HG02943 (cell line): ENCODE measurements around the gene PEDS1.
"Not testable (repeated sequence)": the region's sequence is repeated elsewhere in the genome, so short reads cannot be mapped to it uniquely, and the experiment has no call there.

Experiments used
- ATAC-seq: cut with Tn5 transposase; IDR thresholded peaks from one replicate; pipeline ENCODE4 v1.9.1; 2021; ENCODE audit warnings: mild to moderate bottlenecking, low read depth, moderate library complexity; ENCODE audit not compliant: unreplicated experiment

The PEDS1 gene

GRCh38 chr20:50138120-50138478 is 15.4 kb downstream of the PEDS1 start:
- no peak for ATAC-seq

DNA sequence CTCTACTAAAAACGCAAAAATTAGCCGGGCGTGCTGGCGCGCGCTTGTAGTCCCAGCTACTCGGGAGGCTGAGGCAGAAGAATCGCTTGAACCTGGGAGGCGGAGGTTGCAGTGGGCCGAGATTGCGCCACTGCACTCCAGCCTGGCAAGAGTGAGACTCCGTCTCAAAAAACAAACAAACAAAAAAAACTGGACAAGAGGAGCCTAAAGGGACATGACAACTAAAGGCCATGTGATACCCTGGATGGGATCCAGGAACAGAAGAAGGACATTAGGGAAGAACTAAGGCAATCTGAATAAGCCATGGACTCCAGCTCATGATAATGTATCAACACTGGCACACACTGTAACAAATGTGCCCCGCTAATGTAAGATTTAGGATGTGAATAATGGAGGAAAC is 15.8 kb downstream of the PEDS1 start:
- ATAC-seq = not testable (repeated sequence)

DNA sequence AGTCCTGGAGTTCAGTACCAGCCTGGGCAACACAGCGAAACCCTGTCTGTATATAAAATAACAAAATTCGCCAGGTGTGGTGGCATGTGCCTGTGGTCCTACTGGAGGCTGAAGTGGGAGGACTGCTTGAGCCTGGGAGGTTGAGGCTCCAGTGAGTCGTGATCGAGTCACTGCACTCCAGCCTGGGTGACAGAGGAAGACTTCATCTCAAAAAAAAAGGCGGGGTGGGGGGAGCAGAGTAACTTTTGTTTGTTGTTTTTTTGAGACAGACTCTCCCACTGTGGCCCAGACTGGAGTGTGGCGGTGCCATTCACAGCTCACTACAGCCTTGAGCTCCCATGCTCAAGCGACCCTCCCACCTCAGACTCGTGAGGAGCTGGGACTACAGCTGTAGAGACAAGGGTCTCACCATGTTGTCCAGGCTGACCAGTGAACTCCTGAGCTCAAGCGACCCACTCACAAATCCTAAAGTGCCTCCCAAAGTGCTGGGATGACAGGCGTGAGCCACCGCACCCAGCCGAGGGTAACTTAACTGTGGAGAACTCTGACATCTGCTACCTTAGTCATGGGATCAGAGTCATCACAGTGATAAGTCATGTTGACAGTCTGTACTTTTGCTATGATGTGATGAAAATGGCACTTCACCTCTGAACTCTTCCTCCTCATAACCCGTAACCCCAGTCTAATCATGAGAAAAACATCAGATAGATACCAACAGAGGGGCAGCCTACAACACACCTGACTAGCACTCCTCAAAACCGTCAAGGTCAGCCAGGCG is 16.5 kb downstream of the PEDS1 start:
- ATAC-seq = no peak

GRCh38 chr20:50135157-50135556 is 18.4 kb downstream of the PEDS1 start:
- ATAC-seq = not testable (repeated sequence)

- no peak for ATAC-seq
These were observed 19.9 kb downstream of the PEDS1 start for GRCh38 chr20:50133474-50134217.

GRCh38 chr20:50133041-50133440 is 20.5 kb downstream of the PEDS1 start:
- ATAC-seq = no peak

DNA sequence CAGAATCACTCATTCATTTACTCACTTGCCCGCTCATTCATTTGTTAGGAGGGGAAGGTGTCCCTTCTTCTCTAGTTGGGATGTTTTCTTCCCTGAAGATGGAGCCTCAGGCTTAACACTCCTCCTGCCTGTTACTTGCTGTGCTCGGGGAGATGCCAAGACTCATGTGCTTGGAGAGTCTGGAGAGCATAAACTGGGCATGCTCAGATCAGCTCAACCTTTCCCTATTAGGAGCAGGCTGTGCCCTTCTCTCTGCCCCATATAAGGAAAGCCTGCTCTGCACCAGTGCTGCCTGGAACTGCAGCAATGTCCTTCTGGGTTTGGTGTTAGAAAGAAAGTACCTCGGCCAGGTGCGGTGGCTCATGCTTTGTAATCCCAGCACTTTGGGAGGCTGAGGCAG is 22.5 kb downstream of the PEDS1 start:
- no peak for ATAC-seq

GRCh38 chr20:50130356-50130723 is 23.2 kb downstream of the PEDS1 start:
- ATAC-seq = no peak

- ATAC-seq = no peak
These were observed 23.7 kb downstream of the PEDS1 start for GRCh38 chr20:50129662-50130355.

- no peak for ATAC-seq
These were observed 25.0 kb downstream of the PEDS1 start for GRCh38 chr20:50128520-50128905.

DNA sequence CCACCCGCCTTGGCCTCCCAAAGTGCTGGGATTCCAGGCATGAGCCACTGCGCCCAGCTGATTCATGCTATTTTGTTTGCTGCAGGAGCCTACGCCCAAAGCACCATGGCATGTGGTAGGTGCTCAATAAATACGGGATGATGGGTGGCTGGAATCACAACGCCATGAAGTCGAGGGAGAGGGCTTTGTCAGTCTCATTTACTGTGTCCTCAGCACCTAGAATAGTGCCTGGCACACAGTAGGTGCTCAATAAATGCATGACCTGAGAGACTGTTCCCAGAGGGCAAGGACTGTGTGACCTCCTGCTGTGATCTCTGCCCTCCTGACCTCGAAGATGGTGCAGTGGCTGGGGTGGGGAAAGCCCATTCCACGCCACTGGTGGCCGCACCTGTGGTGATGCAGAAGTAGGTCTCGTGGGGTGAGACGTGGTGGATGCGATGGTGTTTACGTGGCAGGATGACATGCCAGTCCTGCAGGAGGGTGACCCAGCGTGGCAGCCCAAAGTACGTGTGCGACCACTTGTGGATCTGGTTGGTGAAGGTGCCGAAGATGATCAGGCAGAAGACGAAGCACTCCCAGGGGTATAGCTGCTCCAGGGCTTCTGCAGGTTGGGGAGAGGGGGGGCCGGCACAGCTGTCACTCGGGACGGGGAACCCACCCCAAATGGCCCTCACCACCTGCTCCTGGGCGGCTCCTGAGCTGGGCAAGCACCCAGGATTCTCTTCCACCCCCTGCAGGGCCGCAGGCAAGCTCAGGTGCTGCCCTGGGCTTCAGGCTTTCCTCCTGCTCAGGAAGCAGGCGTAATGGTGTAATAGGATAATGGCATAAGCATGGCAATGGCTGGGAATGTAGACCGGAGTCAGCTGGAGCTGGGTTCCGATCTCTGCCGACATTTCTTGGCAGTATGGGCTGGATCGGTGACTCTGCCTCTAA is 25.7 kb downstream of the PEDS1 start:
- no peak for ATAC-seq

DNA sequence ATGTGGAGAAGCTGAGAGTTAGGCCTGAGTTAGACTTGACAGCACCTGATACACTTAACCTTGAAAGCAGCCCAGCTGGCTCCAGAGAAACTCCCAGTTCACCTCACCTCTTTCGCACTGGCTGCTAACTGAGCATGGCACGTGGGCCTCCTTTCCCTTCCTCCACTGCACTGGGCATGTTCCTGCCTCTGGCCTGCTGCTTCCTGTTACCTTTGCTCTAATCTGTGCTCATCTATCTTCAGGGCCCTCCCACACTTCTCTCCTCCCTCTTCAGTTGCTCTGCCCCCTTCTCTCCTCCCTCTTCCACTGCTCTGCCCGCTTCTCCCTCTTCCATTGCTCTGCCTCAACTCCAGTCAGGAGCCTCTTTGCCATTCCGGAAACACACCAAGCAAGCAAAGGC is 26.9 kb downstream of the PEDS1 start:
- ATAC-seq = no peak

DNA sequence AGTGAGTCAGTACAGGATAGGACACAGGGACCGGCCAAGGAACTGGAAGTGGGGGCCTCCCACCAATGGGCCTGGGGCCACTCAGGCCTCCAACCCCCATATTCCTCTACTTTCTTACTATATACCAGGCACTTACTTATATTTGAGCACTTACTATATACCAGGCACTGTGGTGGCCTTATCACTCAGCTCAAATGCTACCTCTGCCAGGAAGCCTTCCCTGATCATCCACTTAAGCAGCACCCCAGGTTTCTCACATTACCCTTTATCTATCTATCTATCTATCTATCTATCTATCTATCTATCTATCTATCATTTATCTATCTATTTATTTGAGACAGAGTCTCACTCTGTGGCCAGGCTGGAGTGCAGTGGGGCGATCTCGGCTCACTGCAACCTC is 28.2 kb downstream of the PEDS1 start:
- no peak for ATAC-seq

- ATAC-seq = no peak
These were observed 29.0 kb downstream of the PEDS1 start for GRCh38 chr20:50124496-50124895.

GRCh38 chr20:50123418-50123817 is 30.1 kb downstream of the PEDS1 start:
- no peak for ATAC-seq

GRCh38 chr20:50122763-50123162 is 30.8 kb downstream of the PEDS1 start:
- ATAC-seq = no peak

DNA sequence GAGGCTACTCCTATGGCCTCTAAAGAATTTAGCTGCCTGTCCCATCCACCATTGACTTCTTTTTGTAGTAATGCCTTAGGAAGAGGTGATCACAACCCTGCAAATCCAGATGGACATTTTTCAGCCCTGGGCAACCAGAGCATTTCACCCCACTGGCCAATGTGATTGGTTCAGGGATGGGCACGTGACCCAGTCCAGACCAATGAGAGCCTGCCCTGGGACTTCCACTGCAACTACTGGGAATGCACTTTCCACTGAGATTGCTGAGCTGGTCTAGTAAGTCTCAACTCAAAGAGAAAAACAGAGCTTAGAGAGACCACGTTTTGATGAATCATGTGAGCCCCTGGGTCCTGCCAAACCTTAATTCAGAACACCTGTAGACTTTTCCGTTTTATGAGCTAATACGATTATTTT is 31.7 kb downstream of the PEDS1 start:
- no peak for ATAC-seq

DNA sequence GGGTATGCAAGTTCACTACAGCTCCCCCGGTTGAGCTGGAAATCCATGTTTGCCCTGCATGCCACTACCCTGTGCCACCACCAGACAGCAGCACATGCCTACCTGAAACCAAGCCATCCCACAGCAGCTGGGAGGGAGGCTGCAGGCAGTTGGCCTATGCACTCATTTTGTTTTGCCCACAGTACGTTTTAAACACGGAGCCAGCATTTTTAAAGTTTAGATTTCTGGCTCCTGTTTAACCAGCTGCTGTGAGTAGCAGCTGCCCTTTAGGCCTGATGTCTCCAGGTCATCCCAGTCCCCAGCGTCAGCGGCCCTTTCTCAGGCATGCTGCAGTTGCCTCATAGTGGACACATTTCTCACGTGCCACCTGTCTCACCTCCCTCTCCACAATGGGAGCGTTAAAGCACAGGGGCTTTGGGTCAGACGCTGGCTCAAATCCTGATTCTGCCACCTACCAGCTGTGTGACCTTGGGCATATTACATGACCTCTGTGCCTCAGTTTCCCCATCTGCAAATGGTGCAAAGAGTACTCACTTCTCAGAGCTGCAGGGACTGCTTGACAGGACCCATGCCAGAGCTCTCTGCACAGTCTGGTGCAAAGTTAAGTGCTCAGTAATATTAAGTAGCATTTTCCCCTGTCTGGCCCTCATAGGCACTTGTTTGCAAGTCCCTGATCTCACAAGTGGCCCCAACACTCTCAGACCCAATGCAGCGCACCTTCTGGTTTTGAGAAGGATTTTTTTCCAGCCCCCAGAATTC is 32.4 kb downstream of the PEDS1 start:
- ATAC-seq = no peak

- no peak for ATAC-seq
These were observed 35.3 kb downstream of the PEDS1 start for GRCh38 chr20:50118203-50118602.
